Trophoblast cell (in vitro differentiated cells and primary cell): ENCODE measurements around the gene CRACR2B. TPM values are rescaled to one million over a fixed set of nuclear protein-coding genes. Genes with fewer than 3 reads are reported as not detected.

ENCODE experiments used
- DNase-seq, 2 donors: peaks; one replicate each; pipeline ENCODE4 v3.0.0-alpha.2; 2016
- H2AFZ ChIP-seq: 2 replicates; pipeline ENCODE4 v1.6.1; 2013; ENCODE audit warnings: low read length, moderate library complexity, mild to moderate bottlenecking; ENCODE audit not compliant: insufficient read depth, poor library complexity
- H2AK5ac ChIP-seq: 2 replicates; pipeline ENCODE4 v1.6.1; 2013; ENCODE audit warnings: mild to moderate bottlenecking, low read length
- H2BK120ac ChIP-seq: 2 replicates; pipeline ENCODE4 v1.6.1; 2013; ENCODE audit warnings: low read length, mild to moderate bottlenecking, moderate library complexity; ENCODE audit not compliant: insufficient read depth, poor library complexity
- H2BK12ac ChIP-seq: 2 replicates; pipeline ENCODE4 v1.6.1; 2013; ENCODE audit warnings: mild to moderate bottlenecking, low read length, moderate library complexity
- H2BK5ac ChIP-seq: 2 replicates; pipeline ENCODE4 v1.6.1; 2013; ENCODE audit warnings: low read length, low read depth, moderate library complexity, mild to moderate bottlenecking; ENCODE audit not compliant: poor library complexity
- H3K14ac ChIP-seq: 2 replicates; pipeline ENCODE4 v1.6.1; 2013; ENCODE audit warnings: mild to moderate bottlenecking, low read length
- H3K18ac ChIP-seq: 2 replicates; pipeline ENCODE4 v1.6.1; 2013; ENCODE audit warnings: mild to moderate bottlenecking, low read length
- H3K23ac ChIP-seq: 2 replicates; pipeline ENCODE4 v1.6.1; 2013; ENCODE audit warnings: low read length
- H3K27ac ChIP-seq: 2 replicates; pipeline ENCODE4 v1.5.1; 2013; ENCODE audit warnings: low read depth, mild to moderate bottlenecking, inconsistent platforms, low read length, moderate library complexity
- H3K27me3 ChIP-seq: 2 replicates; pipeline ENCODE4 v1.6.1; 2013; ENCODE audit warnings: inconsistent platforms, mild to moderate bottlenecking, low read length, moderate library complexity; ENCODE audit not compliant: insufficient read depth
- H3K36me3 ChIP-seq, 2 experiments: 1 replicate in 1 of 2; 2 replicates in 1 of 2; pipeline ENCODE4 v1.6.1; 2013; ENCODE audit warnings: low read length in 2 of 2, mild to moderate bottlenecking in 2 of 2, moderate library complexity in 1 of 2; ENCODE audit not compliant: insufficient read depth in 2 of 2, control insufficient read depth in 1 of 2
- H3K4ac ChIP-seq: 2 replicates; pipeline ENCODE4 v1.6.1; 2013; ENCODE audit warnings: low read depth, mild to moderate bottlenecking, low read length, moderate library complexity
- H3K4me1 ChIP-seq, 2 experiments: 1 replicate in 1 of 2; 2 replicates in 1 of 2; pipeline ENCODE4 v1.6.1; 2013; ENCODE audit warnings: low read length in 2 of 2, mild to moderate bottlenecking in 2 of 2, moderate library complexity in 1 of 2; ENCODE audit not compliant: insufficient read depth in 2 of 2, control insufficient read depth in 1 of 2
- H3K4me2 ChIP-seq: 2 replicates; pipeline ENCODE4 v1.6.1; 2013; ENCODE audit warnings: inconsistent platforms, mild to moderate bottlenecking, low read length, moderate library complexity
- H3K4me3 ChIP-seq: 2 replicates; pipeline ENCODE4 v1.5.1; 2013; ENCODE audit warnings: mild to moderate bottlenecking, low read depth, low read length, inconsistent platforms
- H3K79me1 ChIP-seq: one replicate; pipeline ENCODE4 v1.6.1; 2013; ENCODE audit warnings: low read length
- H3K79me2 ChIP-seq: 2 replicates; pipeline ENCODE4 v1.6.1; 2013; ENCODE audit warnings: low read length, mild to moderate bottlenecking; ENCODE audit not compliant: control insufficient read depth, insufficient read depth, poor library complexity
- H3K9ac ChIP-seq: 2 replicates; pipeline ENCODE4 v1.6.1; 2013; ENCODE audit warnings: mild to moderate bottlenecking, low read length
- H3K9me3 ChIP-seq: 2 replicates; pipeline ENCODE4 v1.6.1; 2013; ENCODE audit warnings: low read depth, mild to moderate bottlenecking, control low read depth, inconsistent platforms, low read length; ENCODE audit not compliant: insufficient read depth
- H4K12ac ChIP-seq: 2 replicates; pipeline ENCODE4 v1.6.1; 2013; ENCODE audit warnings: low read depth, mild to moderate bottlenecking, low read length, moderate library complexity
- H4K8ac ChIP-seq: 2 replicates; pipeline ENCODE4 v1.6.1; 2013; ENCODE audit warnings: low read depth, mild to moderate bottlenecking, low read length, moderate library complexity
- H4K91ac ChIP-seq: one replicate; pipeline ENCODE4 v1.6.1; 2013; ENCODE audit warnings: low read depth, mild to moderate bottlenecking, low read length, moderate library complexity
- WGBS: extraction: QIAGEN DNeasy Blood & Tissue Kit; methylation state at CpG from one replicate; pipeline ENCODE4 v1.1.7; 2013; ENCODE audit warnings: missing lambda C conversion rate; ENCODE audit not compliant: insufficient read length, insufficient coverage; ENCODE audit errors: extremely low coverage; 5-methylcytosine and 5-hydroxymethylcytosine counted together
- polyA plus RNA-seq: library from polyadenylated mRNA; stranded (reverse); fragments of 200-250 nt; gene quantifications from 2 replicates; pipeline ENCODE4 v1.2.3, GENCODE V29; 2013

The CRACR2B gene
- polyA plus RNA-seq = 2.6 and 3.1 TPM in 2 replicates

DNA sequence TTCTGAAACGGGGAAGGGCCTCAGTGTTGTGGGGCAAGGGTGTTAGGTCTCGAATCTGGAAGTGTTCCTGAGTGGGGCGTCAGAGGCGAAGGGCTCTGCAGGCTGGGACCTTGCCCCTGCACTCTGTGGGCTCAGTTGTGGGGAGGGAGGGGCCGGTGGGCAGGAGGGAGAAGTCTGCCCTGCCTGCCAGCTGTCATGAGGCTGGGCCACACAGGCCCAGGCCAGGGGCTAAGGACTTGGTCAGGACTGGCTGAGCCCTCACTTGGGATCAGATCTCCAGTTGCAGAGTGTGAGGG lies at the start of gene CRACR2B:
Gene CRACR2B (plus strand): TSS at position 23 of the 296 bp plus-strand sequence. CDS start 689 bp downstream, outside the sequence.
- Histone ChIP-seq H3K4me2 (peak within 1 kb of the TSS; percentile 64), H3K14ac (peak within 1 kb of the TSS; percentile 22), H2BK5ac (no peak within 1 kb of the TSS), H2BK12ac (peak within 1 kb of the TSS; percentile 20), H3K4me1 (peaks cover 39 to 43% of the 10 kb centered on the region in 2 experiments), H4K8ac (peak within 1 kb of the TSS; percentile 61), H3K4ac (no peak within 1 kb of the TSS), H3K27ac (no peak within 1 kb of the TSS), H3K36me3 (peaks cover 17 to 18% of the 10 kb centered on the region in 2 experiments), H2BK120ac (peak within 1 kb of the TSS; percentile 18), H2AFZ (peak within 1 kb of the TSS; percentile 17), H3K18ac (no peak within 1 kb of the TSS), H4K12ac (no peak within 1 kb of the TSS), H3K79me2 (peaks cover 2% of the 10 kb centered on the region), H2AK5ac (peak within 1 kb of the TSS; percentile 18), H4K91ac (peak within 1 kb of the TSS; percentile 48), H3K9ac (no peak within 1 kb of the TSS), H3K79me1 (peaks cover 14% of the 10 kb centered on the region), H3K4me3 (peak within 1 kb of the TSS; percentile 53), H3K27me3 (peaks cover 33% of the 10 kb centered on the region), H3K23ac (no peak within 1 kb of the TSS), H3K9me3 (peaks cover 7% of the 10 kb centered on the region)
- no CpG with 5 or more reads among the region's 5 CpGs for WGBS
- no peak for DNase-seq

DNA sequence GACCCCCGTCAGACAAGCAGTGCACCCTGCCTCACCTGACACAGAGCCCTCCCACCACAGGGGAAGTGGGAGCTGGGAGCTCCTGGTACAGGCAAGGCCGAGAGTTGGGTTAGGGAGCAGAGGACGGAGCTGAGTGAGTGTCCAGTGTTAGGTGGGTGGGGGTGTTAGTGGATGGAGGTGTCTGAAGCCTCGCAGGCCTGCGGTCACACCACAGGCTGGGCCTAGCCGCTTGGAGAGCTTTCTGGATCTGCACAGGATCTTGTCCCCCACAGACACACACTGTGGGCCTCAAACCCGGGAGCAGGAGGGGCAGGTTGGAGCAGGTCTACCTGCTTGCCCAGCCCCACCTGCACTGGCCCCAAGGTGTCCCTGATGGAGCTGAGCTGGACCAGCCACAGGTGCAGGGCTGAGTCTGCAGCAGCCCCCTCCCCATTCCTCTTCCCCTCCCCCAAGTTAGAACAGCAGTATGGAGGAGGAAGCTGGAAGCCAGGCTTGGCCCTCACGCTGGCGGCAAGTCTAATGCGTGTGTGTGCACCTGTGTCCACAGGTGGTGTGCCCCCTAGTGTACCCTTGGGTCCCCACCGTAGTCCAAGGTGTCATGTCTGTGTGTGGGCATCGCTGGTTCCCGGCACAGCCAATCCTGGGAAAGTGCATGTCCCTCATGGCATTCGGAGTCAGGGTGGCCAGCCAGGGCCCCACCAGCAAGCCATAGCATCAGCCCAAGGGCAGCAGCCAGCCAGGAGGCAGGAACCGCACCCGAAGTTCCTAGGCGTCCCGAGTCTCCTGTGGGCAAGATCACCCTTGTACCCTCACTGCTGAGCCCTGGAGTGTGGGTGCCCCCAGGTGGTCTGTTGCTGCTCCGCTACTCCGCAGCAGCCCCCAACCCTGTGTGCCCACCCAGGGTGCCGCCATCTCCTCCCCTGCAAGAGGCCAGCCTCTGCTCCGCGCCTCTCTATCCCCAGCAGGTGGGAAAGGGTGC lies 48.5 kb upstream of the CRACR2B start:
- Histone ChIP-seq H3K79me1 (peaks cover 11% of the 10 kb centered on the region), H2AFZ (no peak overlapping the region), H3K23ac (no peak overlapping the region), H4K8ac (no peak overlapping the region), H2AK5ac (no peak overlapping the region), H3K9ac (no peak overlapping the region), H3K4me2 (no peak overlapping the region), H3K79me2 (peaks cover 19% of the 10 kb centered on the region), H3K36me3 (peaks cover 10 to 11% of the 10 kb centered on the region in 2 experiments), H3K4me3 (peak overlapping the region; percentile 8), H3K4ac (no peak overlapping the region), H4K91ac (no peak overlapping the region), H3K18ac (peak overlapping the region; percentile 25), H3K27ac (no peak overlapping the region), H3K27me3 (no peaks in the 10 kb centered on the region), H2BK12ac (no peak overlapping the region), H2BK5ac (no peak overlapping the region), H2BK120ac (no peak overlapping the region), H3K4me1 (peaks cover 17 to 20% of the 10 kb centered on the region in 2 experiments), H4K12ac (no peak overlapping the region), H3K9me3 (no peaks in the 10 kb centered on the region), H3K14ac (no peak overlapping the region)
- WGBS = no CpG with 5 or more reads among the region's 23 CpGs
- DNase-seq = no peak

DNA sequence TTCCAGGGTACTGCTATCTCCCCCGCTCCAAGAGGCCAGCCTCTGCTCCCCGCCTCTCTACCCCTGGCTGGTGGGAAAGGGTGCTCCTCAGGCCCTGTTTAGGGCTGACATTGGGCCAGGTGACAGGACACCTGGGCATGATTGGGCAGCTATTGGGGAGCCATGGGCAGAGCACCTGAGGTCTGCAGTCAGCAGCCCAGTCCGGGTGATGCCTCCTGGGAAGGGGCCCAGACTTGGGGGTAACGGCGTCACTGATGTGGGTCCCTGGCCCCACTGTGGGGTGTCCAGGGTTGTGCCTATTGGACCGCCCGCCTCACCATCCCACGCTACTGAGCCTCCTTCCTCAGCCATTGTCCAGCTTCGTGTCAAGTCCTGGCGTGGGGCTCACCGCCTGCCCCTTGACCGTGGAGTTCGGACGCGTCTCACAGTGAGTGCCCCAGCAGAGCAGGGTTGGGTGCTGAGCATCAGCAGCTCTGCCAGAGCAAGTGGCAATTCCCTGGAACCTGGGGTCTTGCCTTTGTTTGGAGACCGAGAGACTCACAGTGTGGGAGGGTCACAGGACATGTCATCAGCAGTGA lies 47.7 kb upstream of the CRACR2B start:
- H4K8ac ChIP-seq = no peak overlapping the region
- H3K14ac ChIP-seq = no peak overlapping the region
- H2BK5ac ChIP-seq = no peak overlapping the region
- peaks cover 9 to 10% of the 10 kb centered on the region in 2 experiments for H3K36me3 ChIP-seq
- H3K9me3 ChIP-seq = no peaks in the 10 kb centered on the region
- no peak overlapping the region for H3K27ac ChIP-seq
- no peak overlapping the region for H3K23ac ChIP-seq
- H4K12ac ChIP-seq = no peak overlapping the region
- no peak for DNase-seq
- no CpG with 5 or more reads among the region's 16 CpGs for WGBS
- no peak overlapping the region for H4K91ac ChIP-seq
- no peak overlapping the region for H3K9ac ChIP-seq
- H3K79me2 ChIP-seq = peaks cover 19% of the 10 kb centered on the region
- no peak overlapping the region for H3K4me3 ChIP-seq
- no peak overlapping the region for H3K4ac ChIP-seq
- H3K4me2 ChIP-seq = no peak overlapping the region
- H2AK5ac ChIP-seq = no peak overlapping the region
- H3K18ac ChIP-seq = no peak overlapping the region
- H3K79me1 ChIP-seq = peaks cover 11% of the 10 kb centered on the region
- H3K4me1 ChIP-seq = peaks cover 16 to 19% of the 10 kb centered on the region in 2 experiments
- H2BK120ac ChIP-seq = no peak overlapping the region
- no peaks in the 10 kb centered on the region for H3K27me3 ChIP-seq
- no peak overlapping the region for H2BK12ac ChIP-seq
- no peak overlapping the region for H2AFZ ChIP-seq

DNA sequence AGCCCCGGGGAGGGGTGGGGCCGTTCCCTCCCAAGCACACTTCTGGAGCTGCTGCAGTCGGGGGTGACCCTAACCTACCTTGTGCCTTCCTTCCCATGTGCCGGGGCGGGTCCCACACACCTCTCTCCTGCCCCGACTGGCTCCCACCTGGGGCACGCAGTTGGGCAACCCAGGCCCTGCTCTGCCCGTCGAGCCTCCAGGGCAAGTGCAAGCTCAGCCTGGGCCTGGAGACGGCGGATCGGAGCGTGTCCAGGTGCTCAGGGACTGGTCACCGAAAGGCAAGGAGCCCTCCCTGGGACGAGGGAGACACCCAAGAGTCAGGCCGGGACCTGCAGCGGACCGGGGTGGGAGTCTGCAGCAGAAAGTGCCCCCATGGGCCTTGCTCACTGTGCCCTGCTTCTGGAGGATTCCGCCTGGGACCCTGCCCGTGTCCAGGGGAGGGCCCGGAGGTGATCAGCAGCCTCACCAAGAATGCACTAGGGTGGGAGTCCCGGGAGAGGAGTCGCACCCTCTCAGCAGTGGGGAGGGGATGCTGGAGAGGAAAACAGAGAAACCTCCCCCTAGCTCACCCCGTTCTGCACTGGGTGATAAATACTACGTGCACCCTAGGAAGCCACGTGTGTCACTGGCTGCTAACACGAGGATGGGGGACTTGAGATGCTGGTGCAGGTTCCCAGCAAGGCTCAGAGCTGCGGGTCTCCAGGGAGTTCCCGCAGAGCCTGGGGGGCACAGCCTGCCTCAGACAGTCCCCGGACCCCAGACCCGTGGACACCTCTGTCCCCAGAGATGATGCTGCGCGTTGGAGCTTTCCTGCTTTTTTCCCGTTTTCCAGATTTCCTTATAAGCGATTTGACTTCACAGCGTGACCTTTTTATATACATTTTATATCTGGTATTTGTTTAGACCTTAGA lies 45.2 kb upstream of the CRACR2B start:
- no CpG with 5 or more reads among the region's 36 CpGs for WGBS
- Histone ChIP-seq H3K23ac (no peak overlapping the region), H2AK5ac (no peak overlapping the region), H4K12ac (no peak overlapping the region), H2BK12ac (no peak overlapping the region), H2BK120ac (no peak overlapping the region), H2AFZ (no peak overlapping the region), H3K27ac (no peak overlapping the region), H3K9ac (no peak overlapping the region), H3K4me2 (no peak overlapping the region), H3K79me2 (peaks cover 8% of the 10 kb centered on the region), H3K36me3 (peaks cover 9 to 10% of the 10 kb centered on the region in 2 experiments), H2BK5ac (no peak overlapping the region), H4K91ac (no peak overlapping the region), H3K9me3 (peaks cover 2% of the 10 kb centered on the region), H3K79me1 (peaks cover 3% of the 10 kb centered on the region), H3K27me3 (no peaks in the 10 kb centered on the region), H3K14ac (no peak overlapping the region), H3K4me1 (peaks cover 7 to 8% of the 10 kb centered on the region in 2 experiments), H4K8ac (no peak overlapping the region), H3K18ac (no peak overlapping the region), H3K4me3 (peak overlapping the region; percentile 7), H3K4ac (no peak overlapping the region)
- DNase-seq = no peak
